ENCODE data around the gene ORAI3.

Gene ORAI3

DNA sequence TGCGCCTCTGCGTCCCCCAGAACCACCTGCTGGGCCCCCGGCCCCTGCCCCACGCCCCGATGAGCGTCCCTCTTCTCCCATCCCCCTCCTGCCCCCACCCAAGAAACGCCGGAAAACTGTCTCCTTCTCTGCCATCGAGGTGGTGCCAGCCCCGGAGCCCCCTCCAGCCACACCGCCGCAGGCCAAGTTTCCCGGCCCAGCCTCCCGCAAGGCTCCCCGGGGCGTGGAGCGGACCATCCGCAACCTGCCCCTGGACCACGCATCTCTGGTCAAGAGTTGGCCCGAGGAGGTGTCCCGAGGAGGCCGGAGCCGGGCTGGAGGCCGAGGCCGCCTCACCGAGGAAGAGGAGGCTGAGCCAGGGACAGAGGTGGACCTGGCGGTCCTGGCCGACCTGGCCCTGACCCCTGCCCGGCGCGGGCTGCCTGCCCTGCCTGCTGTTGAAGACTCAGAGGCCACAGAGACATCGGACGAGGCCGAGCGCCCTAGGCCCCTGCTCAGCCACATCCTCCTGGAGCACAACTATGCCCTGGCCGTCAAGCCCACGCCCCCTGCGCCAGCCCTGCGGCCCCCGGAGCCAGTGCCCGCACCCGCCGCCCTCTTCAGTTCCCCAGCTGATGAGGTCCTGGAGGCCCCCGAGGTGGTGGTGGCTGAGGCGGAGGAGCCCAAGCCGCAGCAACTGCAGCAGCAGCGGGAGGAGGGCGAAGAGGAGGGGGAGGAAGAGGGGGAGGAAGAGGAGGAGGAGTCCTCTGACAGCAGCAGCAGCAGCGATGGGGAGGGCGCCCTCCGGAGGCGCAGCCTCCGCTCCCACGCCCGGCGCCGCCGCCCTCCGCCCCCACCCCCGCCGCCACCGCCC lies 30.5 kb downstream of the ORAI3 start:
- H3K27me3 ChIP-seq (replicated peaks in 2 of 5; ENCODE audit: control insufficient read depth in 4 of 5, insufficient read depth in 5 of 5, low read length in 4 of 5): no peaks in the 10 kb centered on the region
- no peak for DNase-seq
- no peak overlapping the region for H3K27ac ChIP-seq (ENCODE audit: insufficient read depth in 1 of 2, low read depth in 1 of 2, low read length in 2 of 2, poor library complexity in 1 of 2, severe bottlenecking in 2 of 2)
- WGBS (ENCODE audit: insufficient coverage): 96% methylated on average over 51 of the region's 62 CpGs
- CTCF ChIA-PET: no interaction called here
- peaks cover 0 to 7% (median 5%) of the 10 kb centered on the region in 4 experiments for H3K4me1 ChIP-seq (ENCODE audit: control extremely low read depth in 1 of 4, control insufficient read depth in 4 of 4, insufficient read depth in 4 of 4, low read length in 3 of 4)
- no peaks in the 10 kb centered on the region for H3K9me3 ChIP-seq (ENCODE audit: control extremely low read depth in 1 of 5, control insufficient read depth in 4 of 5, insufficient read depth in 2 of 5, low read depth in 1 of 5, low read length in 4 of 5)
- H3K36me3 ChIP-seq (ENCODE audit: control insufficient read depth in 4 of 4, insufficient read depth in 4 of 4, low read length in 3 of 4): peaks cover 22 to 87% (median 67%) of the 10 kb centered on the region in 4 experiments
- H3K4me3 ChIP-seq (ENCODE audit: control insufficient read depth in 1 of 7, extremely low read depth in 1 of 7, insufficient read depth in 4 of 7, low read depth in 2 of 7, low read length in 6 of 7): no peak overlapping the region
- POLR2A ChIA-PET: no interaction called here

DNA sequence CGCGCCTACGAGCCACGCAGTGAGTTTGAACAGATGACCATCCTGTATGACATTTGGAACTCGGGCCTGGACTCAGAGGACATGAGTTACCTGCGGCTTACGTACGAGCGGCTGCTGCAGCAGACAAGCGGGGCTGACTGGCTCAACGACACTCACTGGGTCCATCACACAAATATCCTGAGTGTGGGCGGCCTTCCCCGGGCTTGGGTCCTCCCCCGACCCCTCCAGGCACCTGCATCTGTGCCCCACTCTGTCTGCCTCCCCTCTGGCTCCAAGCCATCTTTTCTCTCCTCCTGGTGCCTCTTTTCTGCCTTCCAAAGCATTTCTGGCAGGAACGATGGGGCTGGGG lies 31.1 kb downstream of the ORAI3 start:
- POLR2A ChIA-PET: no interaction called here
- Histone ChIP-seq H3K4me1 (ENCODE audit: control extremely low read depth in 1 of 4, control insufficient read depth in 4 of 4, insufficient read depth in 4 of 4, low read length in 3 of 4) (peaks cover 0 to 13% (median 7%) of the 10 kb centered on the region in 4 experiments), H3K36me3 (ENCODE audit: control insufficient read depth in 4 of 4, insufficient read depth in 4 of 4, low read length in 3 of 4) (peaks cover 20 to 86% (median 69%) of the 10 kb centered on the region in 4 experiments), H3K9me3 (ENCODE audit: control extremely low read depth in 1 of 5, control insufficient read depth in 4 of 5, insufficient read depth in 2 of 5, low read depth in 1 of 5, low read length in 4 of 5) (no peaks in the 10 kb centered on the region), H3K27ac (ENCODE audit: insufficient read depth in 1 of 2, low read depth in 1 of 2, low read length in 2 of 2, poor library complexity in 1 of 2, severe bottlenecking in 2 of 2) (no peak overlapping the region), H3K4me3 (ENCODE audit: control insufficient read depth in 1 of 7, extremely low read depth in 1 of 7, insufficient read depth in 4 of 7, low read depth in 2 of 7, low read length in 6 of 7) (no peak overlapping the region), H3K27me3 (replicated peaks in 2 of 5; ENCODE audit: control insufficient read depth in 4 of 5, insufficient read depth in 5 of 5, low read length in 4 of 5) (no peaks in the 10 kb centered on the region)
- CTCF ChIA-PET: no interaction called here
- 93% methylated on average over 15 of the region's 15 CpGs for WGBS (ENCODE audit: insufficient coverage)
- DNase-seq: no peak

- Histone ChIP-seq H3K27ac (ENCODE audit: insufficient read depth in 1 of 2, low read depth in 1 of 2, low read length in 2 of 2, poor library complexity in 1 of 2, severe bottlenecking in 2 of 2) (no peak overlapping the region), H3K36me3 (ENCODE audit: control insufficient read depth in 4 of 4, insufficient read depth in 4 of 4, low read length in 3 of 4) (peaks cover 20 to 87% (median 67%) of the 10 kb centered on the region in 4 experiments), H3K27me3 (replicated peaks in 2 of 5; ENCODE audit: control insufficient read depth in 4 of 5, insufficient read depth in 5 of 5, low read length in 4 of 5) (no peaks in the 10 kb centered on the region), H3K4me3 (ENCODE audit: control insufficient read depth in 1 of 7, extremely low read depth in 1 of 7, insufficient read depth in 4 of 7, low read depth in 2 of 7, low read length in 6 of 7) (no peak overlapping the region), H3K9me3 (ENCODE audit: control extremely low read depth in 1 of 5, control insufficient read depth in 4 of 5, insufficient read depth in 2 of 5, low read depth in 1 of 5, low read length in 4 of 5) (no peaks in the 10 kb centered on the region), H3K4me1 (ENCODE audit: control extremely low read depth in 1 of 4, control insufficient read depth in 4 of 4, insufficient read depth in 4 of 4, low read length in 3 of 4) (peaks cover 0 to 17% (median 10%) of the 10 kb centered on the region in 4 experiments)
- no peak for DNase-seq
- ChIA-PET POLR2A (no interaction called here), CTCF (interaction anchor here (1.2 to 2.3 kb wide), 2 partner anchors 35 to 318 kb away, joined by 3 to 7 read pairs; no protein-coding TSS in a partner anchor)
- 94% methylated on average over 11 of the region's 29 CpGs for WGBS (ENCODE audit: insufficient coverage)
Measured at GRCh38 chr16:30980434-30980833, 31.6 kb downstream of the ORAI3 start.

DNA sequence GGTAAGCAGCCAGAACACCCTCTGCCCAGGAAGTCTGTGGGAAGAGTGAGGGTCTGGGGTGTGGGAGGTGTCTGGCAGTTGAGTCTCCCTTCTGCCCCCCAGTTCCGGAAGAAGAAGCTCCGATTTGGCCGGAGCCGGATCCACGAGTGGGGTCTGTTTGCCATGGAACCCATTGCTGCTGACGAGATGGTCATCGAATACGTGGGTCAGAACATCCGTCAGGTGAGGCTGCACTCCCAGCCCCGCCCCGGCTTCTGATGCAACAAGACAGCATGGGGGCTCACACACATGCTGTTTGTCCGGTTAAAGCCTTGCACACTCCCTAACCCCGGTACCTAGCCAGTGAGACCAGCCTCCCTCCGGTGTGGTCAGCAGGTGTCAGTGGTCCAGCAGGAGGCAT lies 32.1 kb downstream of the ORAI3 start:
- CTCF ChIA-PET: interaction anchor here (1.0 to 5.4 kb wide), 5 partner anchors 13 to 402 kb away, joined by 3 to 40 read pairs (median 7); no protein-coding TSS in a partner anchor

GRCh38 chr16:30982548-30983288 lies 33.9 kb downstream of the ORAI3 start:
- Histone ChIP-seq H3K27ac (ENCODE audit: insufficient read depth in 1 of 2, low read depth in 1 of 2, low read length in 2 of 2, poor library complexity in 1 of 2, severe bottlenecking in 2 of 2) (no peak overlapping the region), H3K4me3 (ENCODE audit: control insufficient read depth in 1 of 7, extremely low read depth in 1 of 7, insufficient read depth in 4 of 7, low read depth in 2 of 7, low read length in 6 of 7) (no peak overlapping the region), H3K9me3 (ENCODE audit: control extremely low read depth in 1 of 5, control insufficient read depth in 4 of 5, insufficient read depth in 2 of 5, low read depth in 1 of 5, low read length in 4 of 5) (no peaks in the 10 kb centered on the region), H3K36me3 (ENCODE audit: control insufficient read depth in 4 of 4, insufficient read depth in 4 of 4, low read length in 3 of 4) (peaks cover 12 to 75% (median 48%) of the 10 kb centered on the region in 4 experiments), H3K4me1 (ENCODE audit: control extremely low read depth in 1 of 4, control insufficient read depth in 4 of 4, insufficient read depth in 4 of 4, low read length in 3 of 4) (peaks cover 0 to 21% (median 11%) of the 10 kb centered on the region in 4 experiments), H3K27me3 (replicated peaks in 2 of 5; ENCODE audit: control insufficient read depth in 4 of 5, insufficient read depth in 5 of 5, low read length in 4 of 5) (no peaks in the 10 kb centered on the region)
- WGBS (ENCODE audit: insufficient coverage): 94% methylated on average over 16 of the region's 17 CpGs
- DNase-seq: no peak
- CTCF ChIA-PET: interaction anchor here (0.7 to 5.4 kb wide), 16 partner anchors 10 to 883 kb away, joined by 3 to 40 read pairs (median 3); partner anchors contain the start of gene ZNF843
- POLR2A ChIA-PET: interaction anchor here (0.6 kb wide), 1 partner anchor 50 kb away, joined by 3 read pairs; the partner anchor contains the start of gene STX4

More for the DNA sequence above, 32.1 kb downstream of the ORAI3 start:
- no peak overlapping the region for H3K27ac ChIP-seq (ENCODE audit: insufficient read depth in 1 of 2, low read depth in 1 of 2, low read length in 2 of 2, poor library complexity in 1 of 2, severe bottlenecking in 2 of 2)
- H3K36me3 ChIP-seq (ENCODE audit: control insufficient read depth in 4 of 4, insufficient read depth in 4 of 4, low read length in 3 of 4): peaks cover 17 to 88% (median 62%) of the 10 kb centered on the region in 4 experiments
- H3K4me3 ChIP-seq (ENCODE audit: control insufficient read depth in 1 of 7, extremely low read depth in 1 of 7, insufficient read depth in 4 of 7, low read depth in 2 of 7, low read length in 6 of 7): no peak overlapping the region
- no peaks in the 10 kb centered on the region for H3K9me3 ChIP-seq (ENCODE audit: control extremely low read depth in 1 of 5, control insufficient read depth in 4 of 5, insufficient read depth in 2 of 5, low read depth in 1 of 5, low read length in 4 of 5)
- no peak for DNase-seq
- POLR2A ChIA-PET: interaction anchor here (1.0 kb wide), 1 partner anchor 28 kb away, joined by 3 read pairs; no protein-coding TSS in a partner anchor
- peaks cover 0 to 21% (median 11%) of the 10 kb centered on the region in 4 experiments for H3K4me1 ChIP-seq (ENCODE audit: control extremely low read depth in 1 of 4, control insufficient read depth in 4 of 4, insufficient read depth in 4 of 4, low read length in 3 of 4)
- H3K27me3 ChIP-seq (replicated peaks in 2 of 5; ENCODE audit: control insufficient read depth in 4 of 5, insufficient read depth in 5 of 5, low read length in 4 of 5): no peaks in the 10 kb centered on the region
- 100% methylated on average over 14 of the region's 14 CpGs for WGBS (ENCODE audit: insufficient coverage)

DNA sequence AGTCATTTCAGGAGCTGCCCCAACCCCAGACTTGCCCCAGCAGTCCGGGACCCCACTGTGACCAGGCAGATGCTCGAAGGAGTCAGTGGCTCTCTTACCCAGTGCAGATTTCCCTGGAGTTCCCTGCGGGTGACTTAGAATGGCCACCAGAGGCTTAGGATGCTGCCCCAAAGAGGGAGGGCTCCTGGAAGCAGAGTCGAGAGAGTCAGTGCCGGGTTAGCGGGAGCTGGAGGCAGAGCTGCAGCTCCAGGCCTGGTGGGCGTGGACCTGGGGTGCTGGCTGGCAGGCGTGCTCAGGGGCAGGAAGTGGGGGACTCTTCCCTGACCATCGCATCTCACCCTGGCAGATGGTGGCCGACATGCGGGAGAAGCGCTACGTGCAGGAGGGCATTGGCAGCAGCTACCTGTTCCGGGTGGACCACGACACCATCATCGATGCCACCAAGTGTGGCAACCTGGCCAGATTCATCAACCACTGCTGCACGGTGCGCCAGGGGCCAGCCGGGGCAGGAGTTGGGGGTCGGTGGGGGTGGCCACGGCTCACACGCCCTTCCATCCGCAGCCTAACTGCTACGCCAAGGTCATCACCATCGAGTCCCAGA lies 34.5 kb downstream of the ORAI3 start:
- Histone ChIP-seq H3K36me3 (ENCODE audit: control insufficient read depth in 4 of 4, insufficient read depth in 4 of 4, low read length in 3 of 4) (peaks cover 9 to 70% (median 46%) of the 10 kb centered on the region in 4 experiments), H3K4me1 (ENCODE audit: control extremely low read depth in 1 of 4, control insufficient read depth in 4 of 4, insufficient read depth in 4 of 4, low read length in 3 of 4) (peaks cover 0 to 21% (median 11%) of the 10 kb centered on the region in 4 experiments), H3K27ac (ENCODE audit: insufficient read depth in 1 of 2, low read depth in 1 of 2, low read length in 2 of 2, poor library complexity in 1 of 2, severe bottlenecking in 2 of 2) (no peak overlapping the region), H3K4me3 (ENCODE audit: control insufficient read depth in 1 of 7, extremely low read depth in 1 of 7, insufficient read depth in 4 of 7, low read depth in 2 of 7, low read length in 6 of 7) (no peak overlapping the region), H3K27me3 (replicated peaks in 2 of 5; ENCODE audit: control insufficient read depth in 4 of 5, insufficient read depth in 5 of 5, low read length in 4 of 5) (no peaks in the 10 kb centered on the region), H3K9me3 (ENCODE audit: control extremely low read depth in 1 of 5, control insufficient read depth in 4 of 5, insufficient read depth in 2 of 5, low read depth in 1 of 5, low read length in 4 of 5) (no peaks in the 10 kb centered on the region)
- DNase-seq: no peak
- POLR2A ChIA-PET: interaction anchor here (0.6 kb wide), 1 partner anchor 50 kb away, joined by 3 read pairs; the partner anchor contains the start of gene STX4
- CTCF ChIA-PET: interaction anchor here (0.7 to 5.4 kb wide), 18 partner anchors 8 to 883 kb away, joined by 3 to 40 read pairs (median 4); partner anchors contain the start of gene ZNF843
- 93% methylated on average over 24 of the region's 25 CpGs for WGBS (ENCODE audit: insufficient coverage)

All from common myeloid progenitor, CD34-positive (primary cell).